Measurements from ENCODE around the gene BCKDK. TPM values are rescaled to one million over a fixed set of nuclear protein-coding genes. Genes with fewer than 3 reads are reported as not detected.
"Not testable (repeated sequence)": the region's sequence is repeated elsewhere in the genome, so short reads cannot be mapped to it uniquely, and the experiment has no call there.

BCKDK gene
- total RNA-seq, 4 donors from 2014 or later = 26.6 to 39.8 (median 33.5) TPM

DNA sequence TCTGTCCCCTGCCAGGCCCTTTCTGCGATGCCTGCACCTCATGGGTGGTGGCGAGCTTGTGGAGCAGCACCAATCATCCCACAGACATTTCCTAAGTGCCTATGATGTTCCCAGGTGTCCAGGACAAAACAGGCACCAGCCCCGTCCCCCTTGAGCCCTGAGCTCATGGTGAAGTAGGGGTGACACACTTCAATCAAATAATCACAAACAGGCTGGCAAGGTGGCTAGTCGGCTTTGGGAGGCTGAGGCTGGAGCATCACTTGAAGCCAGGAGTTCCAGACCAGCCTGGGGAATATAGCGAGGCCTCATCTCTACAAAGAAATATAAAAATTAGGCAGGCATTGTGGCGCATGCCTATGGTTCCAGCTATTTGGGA, 28.1 kb downstream of the BCKDK start:
- TF ChIP-seq, protein P1, sequence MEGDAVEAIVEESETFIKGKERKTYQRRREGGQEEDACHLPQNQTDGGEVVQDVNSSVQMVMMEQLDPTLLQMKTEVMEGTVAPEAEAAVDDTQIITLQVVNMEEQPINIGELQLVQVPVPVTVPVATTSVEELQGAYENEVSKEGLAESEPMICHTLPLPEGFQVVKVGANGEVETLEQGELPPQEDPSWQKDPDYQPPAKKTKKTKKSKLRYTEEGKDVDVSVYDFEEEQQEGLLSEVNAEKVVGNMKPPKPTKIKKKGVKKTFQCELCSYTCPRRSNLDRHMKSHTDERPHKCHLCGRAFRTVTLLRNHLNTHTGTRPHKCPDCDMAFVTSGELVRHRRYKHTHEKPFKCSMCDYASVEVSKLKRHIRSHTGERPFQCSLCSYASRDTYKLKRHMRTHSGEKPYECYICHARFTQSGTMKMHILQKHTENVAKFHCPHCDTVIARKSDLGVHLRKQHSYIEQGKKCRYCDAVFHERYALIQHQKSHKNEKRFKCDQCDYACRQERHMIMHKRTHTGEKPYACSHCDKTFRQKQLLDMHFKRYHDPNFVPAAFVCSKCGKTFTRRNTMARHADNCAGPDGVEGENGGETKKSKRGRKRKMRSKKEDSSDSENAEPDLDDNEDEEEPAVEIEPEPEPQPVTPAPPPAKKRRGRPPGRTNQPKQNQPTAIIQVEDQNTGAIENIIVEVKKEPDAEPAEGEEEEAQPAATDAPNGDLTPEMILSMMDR (IDR thresholded peaks at IDR 0.05) = no peak
- no peak for TF ChIP-seq POLR2A (IDR thresholded peaks at IDR 0.05)
- peaks cover 0 to 19% (median 0%) of the 10 kb centered on the region in 3 donors for H3K36me3 ChIP-seq
- no peak for DNase-seq
- peaks cover 0 to 5% (median 0%) of the 10 kb centered on the region in 4 donors for H3K27me3 ChIP-seq
- intact Hi-C loops (cut with DNase I) = no loop called here
- 77 to 78% methylated on average over 4 to 6 of the region's 6 CpGs for WGBS, 2 donors
- H3K9me3 ChIP-seq = no peaks in the 10 kb centered on the region
- H3K27ac ChIP-seq = peak overlapping the region in 3 of 4 donors; percentile 93 to 96 (median 94)
- H3K4me3 ChIP-seq = no peak overlapping the region
- peaks cover 39 to 83% (median 41%) of the 10 kb centered on the region in 3 donors for H3K4me1 ChIP-seq

DNA sequence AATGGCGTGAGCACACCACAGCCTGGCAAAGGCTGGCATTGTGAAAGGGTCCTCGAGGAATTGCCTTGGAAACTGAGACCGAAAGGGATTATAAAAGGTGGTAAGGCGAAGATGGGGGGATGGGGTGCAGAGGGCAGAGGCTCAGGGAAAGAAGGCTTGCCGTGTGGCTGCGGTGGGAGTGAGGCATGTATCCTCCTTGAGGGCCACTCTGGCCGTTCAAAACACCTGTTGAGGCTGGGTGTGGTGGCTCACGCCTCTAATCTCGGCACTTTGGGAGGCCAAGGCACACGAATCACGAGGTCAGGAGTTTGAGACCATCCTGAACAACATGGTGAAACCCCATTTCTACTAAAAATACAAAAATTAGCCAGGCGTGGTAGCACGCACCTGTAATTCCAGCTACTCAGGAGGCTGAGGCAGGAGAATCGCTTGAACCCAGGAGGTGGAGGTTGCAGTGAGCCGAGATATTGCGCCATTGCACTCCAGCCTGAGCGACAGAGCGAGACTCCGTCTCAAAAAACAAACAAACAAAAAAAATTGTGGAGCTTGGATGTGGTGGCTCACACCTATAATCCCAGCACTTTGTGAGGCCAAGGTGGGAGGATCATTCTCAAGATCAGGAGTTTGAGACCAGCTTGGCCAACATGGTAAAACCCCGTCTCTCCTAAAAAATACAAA, 28.8 kb downstream of the BCKDK start:
- H3K4me1 ChIP-seq = peaks cover 39 to 83% (median 42%) of the 10 kb centered on the region in 3 donors
- intact Hi-C loops (cut with DNase I); DNase-seq; H3K9me3 ChIP-seq; H3K4me3 ChIP-seq; H3K27me3 ChIP-seq; H3K27ac ChIP-seq: not testable (repeated sequence)
- peaks cover 0 to 12% (median 0%) of the 10 kb centered on the region in 3 donors for H3K36me3 ChIP-seq
- 85 to 89% methylated on average over 19 to 20 of the region's 20 CpGs for WGBS, 2 donors

DNA sequence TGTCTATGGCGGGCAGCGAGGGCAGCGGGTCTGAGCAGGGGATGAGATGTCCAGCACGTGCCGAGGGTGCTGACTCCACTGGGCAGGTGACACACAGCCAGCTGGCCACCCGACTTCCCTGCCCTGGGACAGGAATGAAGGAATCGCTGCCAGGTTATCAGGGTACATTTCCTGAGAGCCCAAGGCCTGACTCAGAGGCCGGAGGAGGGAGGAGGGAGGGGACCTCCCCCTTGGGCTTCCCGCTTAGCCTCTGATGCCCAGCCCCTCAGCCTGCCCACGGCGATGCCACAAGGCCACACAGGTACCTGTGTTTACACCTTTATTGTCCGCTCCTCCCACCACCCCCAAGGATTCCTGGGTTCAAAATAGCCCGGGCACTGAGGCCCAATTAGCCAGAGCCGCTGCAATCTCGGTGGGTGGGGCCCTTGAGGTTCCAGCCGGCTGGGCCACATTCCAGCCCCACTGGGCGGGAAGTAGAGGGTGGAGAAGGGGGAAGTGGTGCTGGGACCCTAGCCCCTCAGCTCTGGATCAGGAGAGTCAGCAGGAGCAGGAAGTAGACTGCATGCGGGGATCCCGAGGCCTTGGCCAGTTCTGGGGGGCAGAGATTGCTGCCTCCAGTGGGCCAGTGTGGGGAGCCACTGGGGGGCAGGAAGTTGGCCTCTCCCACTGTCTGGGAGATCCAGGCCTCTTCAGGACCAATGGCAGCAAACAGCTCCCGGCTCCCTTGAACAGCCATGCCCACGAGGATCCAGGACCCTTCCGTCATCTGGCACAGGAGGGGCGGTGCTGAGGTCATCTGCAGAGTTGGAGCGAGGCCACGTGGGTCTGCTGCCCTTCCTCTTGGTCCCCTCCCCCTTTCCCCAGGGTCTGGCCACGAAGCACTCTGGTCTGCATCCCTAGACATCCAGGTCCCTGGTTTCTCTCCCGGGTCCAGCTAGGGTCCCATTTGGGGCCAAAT, 30.7 kb downstream of the BCKDK start:
- intact Hi-C loops (cut with DNase I) = no loop called here
- Histone ChIP-seq H3K27me3 (peaks cover 0 to 5% (median 0%) of the 10 kb centered on the region in 4 donors), H3K36me3 (no peaks in the 10 kb centered on the region), H3K9me3 (no peaks in the 10 kb centered on the region), H3K4me3 (peak overlapping the region in 2 of 4 donors; percentile 13 to 49), H3K27ac (peak overlapping the region; percentile 77 to 93 (median 82)), H3K4me1 (peaks cover 34 to 80% (median 35%) of the 10 kb centered on the region in 3 donors)
- TF ChIP-seq POLR2A (IDR thresholded peaks at IDR 0.05) = no peak
- TF ChIP-seq, protein P1 (IDR thresholded peaks at IDR 0.05) = no peak
- no peak for DNase-seq
- WGBS, 2 donors = 27 to 71% methylated on average over 13 to 16 of the region's 27 CpGs

DNA sequence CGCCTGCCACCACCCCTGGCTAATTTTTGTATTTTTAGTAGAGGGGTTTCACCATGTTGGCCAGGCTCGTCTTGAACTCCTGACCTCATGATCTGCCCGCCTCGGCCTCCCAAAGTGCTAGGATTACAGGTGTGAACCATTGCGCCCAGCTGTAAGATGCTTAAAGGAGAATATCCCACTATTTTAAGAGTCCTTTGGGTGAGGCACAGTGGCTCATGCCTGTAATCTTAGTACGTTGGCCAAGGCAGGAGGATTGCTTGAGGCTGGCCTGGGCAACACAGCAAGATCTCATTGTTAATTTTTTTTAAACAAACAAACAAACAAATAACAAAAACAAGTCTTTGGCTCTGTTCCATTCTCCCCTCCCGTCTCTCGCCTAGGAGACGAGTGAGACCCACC, 32.9 kb downstream of the BCKDK start:
- Histone ChIP-seq H3K4me1 (peaks cover 29 to 65% (median 33%) of the 10 kb centered on the region in 3 donors), H3K27ac (peak overlapping the region; percentile 88 to 93 (median 89)), H3K4me3 (peak overlapping the region in 3 of 4 donors; percentile 40 to 70 (median 59))
- not testable (repeated sequence) for DNase-seq, H3K36me3 ChIP-seq, H3K27me3 ChIP-seq, H3K9me3 ChIP-seq
- intact Hi-C loops (cut with DNase I) = loop anchor here (5.0 kb wide), 1 partner anchor 154 kb away; the partner anchor contains the start of gene HSD3B7
- WGBS, 2 donors = 64 to 72% methylated on average over 5 to 9 of the region's 9 CpGs

DNA sequence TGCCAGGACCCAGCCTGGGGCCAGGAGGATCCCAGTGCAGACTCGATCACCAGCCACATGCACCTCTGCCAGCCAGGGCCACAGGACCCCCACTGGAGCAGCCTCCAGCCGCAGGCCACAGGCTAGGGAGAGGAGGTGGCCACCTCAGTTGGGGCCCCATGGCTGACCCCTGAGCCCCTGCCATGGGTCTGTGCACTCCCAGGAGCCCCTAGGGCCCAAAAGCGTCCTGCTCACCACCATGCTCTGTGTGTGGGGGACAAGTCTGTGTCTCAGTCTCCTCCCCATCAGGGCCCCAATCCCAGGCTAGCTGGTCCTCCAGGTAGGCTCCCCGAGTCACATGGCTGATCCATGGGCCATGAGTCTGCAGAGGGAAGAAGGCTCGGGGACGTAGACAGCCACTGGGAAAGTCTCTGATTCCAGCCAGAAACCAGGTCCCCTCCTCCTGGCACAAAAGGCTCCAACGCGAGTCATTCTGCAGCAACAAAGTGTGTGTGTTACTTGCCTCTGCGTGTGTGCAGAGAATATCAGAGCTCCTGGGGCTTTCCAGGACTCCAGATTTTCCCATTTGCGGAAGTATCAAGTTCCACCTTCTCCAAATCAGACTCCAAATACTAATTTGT, 33.4 kb downstream of the BCKDK start:
- TF ChIP-seq, protein P1 (IDR thresholded peaks at IDR 0.05) = no peak
- TF ChIP-seq POLR2A (IDR thresholded peaks at IDR 0.05) = peak in 1 of 4 donors; percentile 37
- peak overlapping the region; percentile 2 to 70 (median 50) for H3K4me3 ChIP-seq
- no peaks in the 10 kb centered on the region for H3K36me3 ChIP-seq
- intact Hi-C loops (cut with DNase I) = loop anchor here (5.0 kb wide), 1 partner anchor 154 kb away; the partner anchor contains the start of gene HSD3B7
- no peak for DNase-seq
- H3K9me3 ChIP-seq = no peaks in the 10 kb centered on the region
- WGBS, 2 donors = 3 to 9% methylated on average over 4 of the region's 10 CpGs
- peaks cover 0 to 4% (median 0%) of the 10 kb centered on the region in 4 donors for H3K27me3 ChIP-seq
- H3K4me1 ChIP-seq = peaks cover 28 to 64% (median 33%) of the 10 kb centered on the region in 3 donors
- H3K27ac ChIP-seq = peak overlapping the region; percentile 88 to 93 (median 89)

Measured in esophagus squamous epithelium (tissue), 5 donors.